DND-41 (cell line): ENCODE measurements around the gene ASTN1.

Experiments used
- ATAC-seq: fragments of 200-7000 bp; cut with Tn5 transposase; 3 replicates; pipeline ENCODE4 v1.9.1; 2021; ENCODE audit warnings: low read depth; ENCODE audit not compliant: insufficient read depth
- DNase-seq: peaks from one replicate; pipeline ENCODE4 v3.0.0-alpha.2; 2020
- H2AFZ ChIP-seq: 2 replicates; pipeline ENCODE4 v1.6.0; 2012; ENCODE audit warnings: low read depth, low read length
- H3K27ac ChIP-seq: 2 replicates; pipeline ENCODE4 v1.5.1; 2012; ENCODE audit warnings: low read length, inconsistent platforms
- H3K27me3 ChIP-seq: fragments of 200-600 bp; sonication (generic); 2 replicates; pipeline ENCODE4 v1.6.0; 2012; ENCODE audit warnings: low read length, mild to moderate bottlenecking, inconsistent platforms; ENCODE audit not compliant: insufficient read depth, poor library complexity
- H3K36me3 ChIP-seq: 2 replicates; pipeline ENCODE4 v1.5.1; 2012; ENCODE audit warnings: low read length, inconsistent platforms; ENCODE audit not compliant: insufficient read depth
- H3K4me1 ChIP-seq: 2 replicates; pipeline ENCODE4 v1.5.1; 2012; ENCODE audit warnings: mild to moderate bottlenecking, low read length; ENCODE audit not compliant: insufficient read depth
- H3K4me2 ChIP-seq: 2 replicates; pipeline ENCODE4 v1.6.0; 2012; ENCODE audit warnings: mild to moderate bottlenecking, moderate library complexity, low read length, inconsistent platforms; ENCODE audit not compliant: insufficient read depth
- H3K4me3 ChIP-seq, 2 experiments: fragments of 200-600 bp in 1 of 2; shearing (Covaris generic) in 1 of 2; 2 replicates each; pipeline ENCODE4 v1.5.1; 2012 to 2016; ENCODE audit warnings: inconsistent platforms in 2 of 2, low read length in 2 of 2, mild to moderate bottlenecking in 2 of 2, low read depth in 1 of 2, moderate library complexity in 1 of 2
- H3K79me2 ChIP-seq: 2 replicates; pipeline ENCODE4 v1.6.0; 2012; ENCODE audit warnings: low read length, inconsistent platforms; ENCODE audit not compliant: insufficient read depth
- H3K9ac ChIP-seq: 2 replicates; pipeline ENCODE4 v1.6.0; 2012; ENCODE audit warnings: low read depth, mild to moderate bottlenecking, inconsistent platforms, low read length, moderate library complexity
- H3K9me3 ChIP-seq: 2 replicates; pipeline ENCODE4 v1.5.1; 2012; ENCODE audit warnings: low read length, moderate library complexity, mild to moderate bottlenecking, inconsistent platforms; ENCODE audit not compliant: insufficient read depth, severe bottlenecking
- H4K20me1 ChIP-seq: 2 replicates; pipeline ENCODE4 v1.6.0; 2012; ENCODE audit warnings: low read length; ENCODE audit not compliant: insufficient read depth
- EZH2 ChIP-seq: IDR thresholded peaks from 3 replicates; pipeline ENCODE4 v1.6.1; 2012; ENCODE audit warnings: borderline replicate concordance, low read depth, mild to moderate bottlenecking, moderate library complexity, low read length, inconsistent platforms; ENCODE audit not compliant: severe bottlenecking
- TF ChIP-seq, protein P1 (sequence below): IDR thresholded peaks from 2 replicates; pipeline ENCODE4 v1.5.1; 2012; ENCODE audit warnings: borderline replicate concordance, low read length, moderate library complexity, mild to moderate bottlenecking; ENCODE audit not compliant: poor library complexity, severe bottlenecking; ENCODE audit errors: extremely low read depth

The ASTN1 gene

DNA sequence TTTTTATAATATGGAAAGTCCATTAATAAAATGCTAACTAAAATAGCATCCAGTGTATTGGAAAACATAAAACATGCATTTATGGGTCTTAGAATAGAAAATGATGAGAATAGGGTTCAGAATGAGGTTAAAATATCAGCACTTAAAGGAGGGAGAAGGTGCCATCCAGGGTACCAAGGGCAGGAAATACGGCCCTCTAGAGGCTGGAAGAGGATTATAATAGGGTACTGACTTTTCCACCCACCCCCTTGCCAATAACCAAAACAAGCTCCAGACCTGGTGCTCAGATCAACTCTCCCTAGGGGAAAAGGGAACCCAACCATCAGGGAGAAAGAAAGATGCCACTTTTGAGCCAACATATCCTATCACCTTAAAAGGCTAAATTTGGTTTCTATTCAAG is 26.7 kb downstream of the ASTN1 start:
- Histone ChIP-seq H3K4me3 (no peak overlapping the region), H3K27me3 (no peaks in the 10 kb centered on the region)
- TF ChIP-seq EZH2: no peak
- TF ChIP-seq, protein P1, sequence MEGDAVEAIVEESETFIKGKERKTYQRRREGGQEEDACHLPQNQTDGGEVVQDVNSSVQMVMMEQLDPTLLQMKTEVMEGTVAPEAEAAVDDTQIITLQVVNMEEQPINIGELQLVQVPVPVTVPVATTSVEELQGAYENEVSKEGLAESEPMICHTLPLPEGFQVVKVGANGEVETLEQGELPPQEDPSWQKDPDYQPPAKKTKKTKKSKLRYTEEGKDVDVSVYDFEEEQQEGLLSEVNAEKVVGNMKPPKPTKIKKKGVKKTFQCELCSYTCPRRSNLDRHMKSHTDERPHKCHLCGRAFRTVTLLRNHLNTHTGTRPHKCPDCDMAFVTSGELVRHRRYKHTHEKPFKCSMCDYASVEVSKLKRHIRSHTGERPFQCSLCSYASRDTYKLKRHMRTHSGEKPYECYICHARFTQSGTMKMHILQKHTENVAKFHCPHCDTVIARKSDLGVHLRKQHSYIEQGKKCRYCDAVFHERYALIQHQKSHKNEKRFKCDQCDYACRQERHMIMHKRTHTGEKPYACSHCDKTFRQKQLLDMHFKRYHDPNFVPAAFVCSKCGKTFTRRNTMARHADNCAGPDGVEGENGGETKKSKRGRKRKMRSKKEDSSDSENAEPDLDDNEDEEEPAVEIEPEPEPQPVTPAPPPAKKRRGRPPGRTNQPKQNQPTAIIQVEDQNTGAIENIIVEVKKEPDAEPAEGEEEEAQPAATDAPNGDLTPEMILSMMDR: no peak

DNA sequence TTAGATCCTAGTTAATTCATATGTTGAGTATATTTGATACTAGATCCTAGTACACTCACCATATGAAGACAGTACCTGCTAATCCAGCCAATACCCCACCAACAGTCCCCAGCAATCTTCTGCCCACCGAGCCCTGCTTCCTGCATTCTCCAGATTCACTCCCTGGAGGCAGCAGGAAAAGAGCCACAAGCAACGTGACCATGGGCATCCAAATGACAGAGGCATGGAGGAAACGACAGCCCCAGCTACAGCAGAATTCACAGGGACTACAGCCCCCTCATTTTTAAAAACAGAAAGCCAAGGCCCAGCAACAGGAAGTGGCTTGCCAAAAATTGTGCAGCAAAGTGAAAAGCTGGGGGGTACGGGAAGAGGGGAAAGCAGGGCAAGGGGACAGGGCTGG is 29.3 kb downstream of the ASTN1 start:
- TF ChIP-seq, protein P1: no peak
- no peak for TF ChIP-seq EZH2
- no peak overlapping the region for H3K4me2 ChIP-seq
- H2AFZ ChIP-seq: no peak overlapping the region
- H3K9ac ChIP-seq: no peak overlapping the region
- H3K27me3 ChIP-seq: no peaks in the 10 kb centered on the region
- no peaks in the 10 kb centered on the region for H3K4me1 ChIP-seq
- H3K9me3 ChIP-seq: no peaks in the 10 kb centered on the region
- H3K36me3 ChIP-seq: no peaks in the 10 kb centered on the region
- ATAC-seq (0 out of 3 replicates have a peak, but pooled peaks have one; percentile 35), DNase-seq (peak; percentile 4)
- no peak overlapping the region for H3K4me3 ChIP-seq
- H3K27ac ChIP-seq: no peak overlapping the region
- no peaks in the 10 kb centered on the region for H3K79me2 ChIP-seq
- H4K20me1 ChIP-seq: no peaks in the 10 kb centered on the region

More for the DNA sequence above, 26.7 kb downstream of the ASTN1 start:
- no peaks in the 10 kb centered on the region for H3K79me2 ChIP-seq
- no peak overlapping the region for H2AFZ ChIP-seq
- no peaks in the 10 kb centered on the region for H3K4me1 ChIP-seq
- no peaks in the 10 kb centered on the region for H3K9me3 ChIP-seq
- no peak for ATAC-seq
- no peak overlapping the region for H3K4me2 ChIP-seq
- no peak overlapping the region for H3K9ac ChIP-seq
- no peak for DNase-seq
- H4K20me1 ChIP-seq: no peaks in the 10 kb centered on the region
- H3K27ac ChIP-seq: no peak overlapping the region
- no peaks in the 10 kb centered on the region for H3K36me3 ChIP-seq

DNA sequence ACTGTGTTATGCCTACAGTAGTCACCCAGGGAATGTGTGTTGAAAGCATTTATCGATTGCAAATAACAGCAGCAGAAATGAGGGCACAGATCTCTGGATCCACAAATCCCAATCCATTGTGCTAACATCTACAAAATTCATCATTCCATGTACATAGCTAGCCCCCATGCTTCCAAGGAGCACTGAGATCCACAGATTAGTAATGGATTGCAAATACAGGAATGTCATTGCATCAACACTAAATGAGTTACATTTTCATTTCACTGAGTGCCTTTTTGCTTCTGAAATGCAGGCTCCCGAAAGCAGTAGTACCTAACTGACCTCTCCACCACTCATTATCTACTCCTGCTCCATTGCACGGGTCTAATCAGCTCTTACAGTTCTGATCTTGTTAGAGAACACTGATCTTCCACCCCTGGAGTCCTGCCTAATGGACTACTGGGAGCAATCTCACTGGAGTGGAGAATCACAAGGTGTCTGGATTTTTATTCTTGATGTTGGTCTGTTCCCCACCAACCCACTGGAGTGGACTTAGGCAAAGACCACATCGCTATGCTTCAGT is 30.5 kb downstream of the ASTN1 start:
- no peaks in the 10 kb centered on the region for H3K36me3 ChIP-seq
- H4K20me1 ChIP-seq: no peaks in the 10 kb centered on the region
- no peak overlapping the region for H3K27ac ChIP-seq
- TF ChIP-seq, protein P1: no peak
- TF ChIP-seq EZH2: no peak
- DNase-seq: no peak
- H3K79me2 ChIP-seq: no peaks in the 10 kb centered on the region
- no peak overlapping the region for H2AFZ ChIP-seq
- H3K9me3 ChIP-seq: no peaks in the 10 kb centered on the region
- ATAC-seq: no peak
- H3K4me2 ChIP-seq: no peak overlapping the region
- H3K9ac ChIP-seq: no peak overlapping the region
- H3K4me1 ChIP-seq: no peaks in the 10 kb centered on the region
- H3K27me3 ChIP-seq: no peaks in the 10 kb centered on the region
- no peak overlapping the region for H3K4me3 ChIP-seq
